ENCODE data around the gene PLA2G4D.

DNA sequence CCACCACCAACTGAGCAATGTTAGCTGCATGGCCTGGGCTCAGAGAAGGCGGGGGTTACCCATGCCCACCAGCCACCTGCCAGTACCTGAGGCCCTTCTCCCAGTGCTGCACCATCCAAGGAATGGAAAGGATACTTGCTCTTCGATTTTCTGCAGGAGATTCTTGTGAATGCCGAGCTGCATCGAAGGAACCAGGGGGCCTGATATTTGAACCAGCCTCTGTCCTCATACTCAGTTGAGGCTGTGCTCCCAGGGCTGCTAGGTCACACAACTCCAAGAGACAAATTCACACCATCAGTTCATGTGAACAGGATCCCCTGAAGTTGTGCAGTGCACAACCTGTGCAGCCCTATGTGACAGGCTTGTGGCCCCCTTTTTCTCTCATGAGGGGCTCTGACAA, 44.0 kb upstream of the PLA2G4D start:
- TF ChIP-seq, protein P1, sequence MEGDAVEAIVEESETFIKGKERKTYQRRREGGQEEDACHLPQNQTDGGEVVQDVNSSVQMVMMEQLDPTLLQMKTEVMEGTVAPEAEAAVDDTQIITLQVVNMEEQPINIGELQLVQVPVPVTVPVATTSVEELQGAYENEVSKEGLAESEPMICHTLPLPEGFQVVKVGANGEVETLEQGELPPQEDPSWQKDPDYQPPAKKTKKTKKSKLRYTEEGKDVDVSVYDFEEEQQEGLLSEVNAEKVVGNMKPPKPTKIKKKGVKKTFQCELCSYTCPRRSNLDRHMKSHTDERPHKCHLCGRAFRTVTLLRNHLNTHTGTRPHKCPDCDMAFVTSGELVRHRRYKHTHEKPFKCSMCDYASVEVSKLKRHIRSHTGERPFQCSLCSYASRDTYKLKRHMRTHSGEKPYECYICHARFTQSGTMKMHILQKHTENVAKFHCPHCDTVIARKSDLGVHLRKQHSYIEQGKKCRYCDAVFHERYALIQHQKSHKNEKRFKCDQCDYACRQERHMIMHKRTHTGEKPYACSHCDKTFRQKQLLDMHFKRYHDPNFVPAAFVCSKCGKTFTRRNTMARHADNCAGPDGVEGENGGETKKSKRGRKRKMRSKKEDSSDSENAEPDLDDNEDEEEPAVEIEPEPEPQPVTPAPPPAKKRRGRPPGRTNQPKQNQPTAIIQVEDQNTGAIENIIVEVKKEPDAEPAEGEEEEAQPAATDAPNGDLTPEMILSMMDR (IDR thresholded peaks at IDR 0.05): no peak
- TF ChIP-seq POLR2AphosphoS5 (IDR thresholded peaks at IDR 0.05) (no peak), EP300 (IDR thresholded peaks at IDR 0.05) (no peak)
